IMR-90 (cell line): ENCODE data around the gene BPTF. TPM values are rescaled to one million over a fixed set of nuclear protein-coding genes. Genes with fewer than 3 reads are reported as not detected.

Source experiments
- ATAC-seq: fragments of 200-7000 bp; cut with Tn5 transposase; 2 replicates; pipeline ENCODE4 v1.9.1; 2020; ENCODE audit warnings: low read depth, mild to moderate bottlenecking, moderate library complexity
- BruUV-seq: library from RNA; stranded (reverse); fragments of 400-500 nt; replicated peaks from 2 replicates; lab custom pipeline; 2021; lab: Mats Ljungman, UMichigan
- CTCF ChIA-PET: fragments of 300-600 bp; formaldehyde crosslinking; extraction: SDS; loops from one replicate; lab custom pipeline; 2021; ENCODE audit warnings: antibody characterized with exemption; lab: Yijun Ruan, JAX
- POLR2A ChIA-PET: fragments of 300-600 bp; sonication (Branson Sonifier 250); formaldehyde crosslinking; loops from one replicate; lab custom pipeline; 2022; ENCODE audit warnings: antibody characterized with exemption; ENCODE audit not compliant: unreplicated experiment; lab: Charles Lee
- DNase-seq: peaks from one replicate; pipeline ENCODE4 v3.0.0; 2013
- H2AFZ ChIP-seq: replicated peaks from 2 replicates; pipeline ENCODE3; 2013; ENCODE audit warnings: low read length, mild to moderate bottlenecking; ENCODE audit not compliant: poor library complexity
- H2AK5ac ChIP-seq: 2 replicates; pipeline ENCODE4 v1.6.1; 2013; ENCODE audit warnings: low read depth, low read length, inconsistent platforms
- H2AK9ac ChIP-seq: replicated peaks from 2 replicates; pipeline ENCODE3; 2013; ENCODE audit warnings: mild to moderate bottlenecking, low read depth, low read length, moderate library complexity; ENCODE audit not compliant: poor library complexity
- H2BK120ac ChIP-seq: 2 replicates; pipeline ENCODE4 v1.6.1; 2013; ENCODE audit warnings: low read depth, low read length, inconsistent platforms
- H2BK15ac ChIP-seq: 3 replicates; pipeline ENCODE4 v1.6.1; 2013; ENCODE audit warnings: low read depth, low read length, inconsistent platforms
- H2BK20ac ChIP-seq: 2 replicates; pipeline ENCODE4 v1.6.1; 2013; ENCODE audit warnings: low read depth, mild to moderate bottlenecking, inconsistent platforms, low read length, moderate library complexity
- H2BK5ac ChIP-seq: 2 replicates; pipeline ENCODE4 v1.6.1; 2013; ENCODE audit warnings: mild to moderate bottlenecking, low read depth, low read length, inconsistent platforms; ENCODE audit not compliant: poor library complexity, severe bottlenecking
- H3K14ac ChIP-seq: replicated peaks from 2 replicates; pipeline ENCODE4 v1.6.1; 2013; ENCODE audit warnings: low read depth, low read length, inconsistent platforms
- H3K18ac ChIP-seq: 2 replicates; pipeline ENCODE4 v1.6.1; 2013; ENCODE audit warnings: low read depth, low read length, control low read depth
- H3K23ac ChIP-seq: 2 replicates; pipeline ENCODE4 v1.6.1; 2013; ENCODE audit warnings: low read depth, low read length, inconsistent platforms
- H3K27ac ChIP-seq: 2 replicates; pipeline ENCODE4 v1.5.1; 2013; ENCODE audit warnings: mild to moderate bottlenecking, control low read depth, low read length; ENCODE audit not compliant: insufficient read depth
- H3K27me3 ChIP-seq: 2 replicates; pipeline ENCODE4 v1.6.1; 2013; ENCODE audit warnings: low read length; ENCODE audit not compliant: control insufficient read depth, insufficient read depth
- H3K36me3 ChIP-seq: 2 replicates; pipeline ENCODE4 v1.6.1; 2013; ENCODE audit warnings: low read length, mixed read lengths; ENCODE audit not compliant: control insufficient read depth, insufficient read depth
- H3K4ac ChIP-seq: 2 replicates; pipeline ENCODE4 v1.6.1; 2013; ENCODE audit warnings: low read depth, low read length, inconsistent platforms
- H3K4me1 ChIP-seq: 2 replicates; pipeline ENCODE4 v1.6.1; 2013; ENCODE audit warnings: low read length, mixed read lengths; ENCODE audit not compliant: control insufficient read depth, insufficient read depth
- H3K4me2 ChIP-seq: 2 replicates; pipeline ENCODE4 v1.6.1; 2013; ENCODE audit warnings: low read depth, mild to moderate bottlenecking, control low read depth, low read length, moderate library complexity
- H3K4me3 ChIP-seq: 2 replicates; pipeline ENCODE4 v1.5.1; 2013; ENCODE audit warnings: low read depth, mild to moderate bottlenecking, control low read depth, low read length, moderate library complexity; ENCODE audit not compliant: insufficient read depth
- H3K56ac ChIP-seq: 2 replicates; pipeline ENCODE4 v1.6.1; 2013; ENCODE audit warnings: low read length, inconsistent platforms; ENCODE audit not compliant: insufficient read depth; ENCODE audit errors: extremely low read depth
- H3K79me1 ChIP-seq, 2 experiments: 2 replicates each; pipeline ENCODE4 v1.6.1; 2013; ENCODE audit warnings: low read length in 2 of 2, inconsistent platforms in 1 of 2, low read depth in 1 of 2
- H3K9ac ChIP-seq: 2 replicates; pipeline ENCODE4 v1.6.1; 2013; ENCODE audit warnings: low read depth, low read length, control low read depth
- H3K9me1 ChIP-seq: 2 replicates; pipeline ENCODE4 v1.6.1; 2013; ENCODE audit warnings: low read length, inconsistent platforms; ENCODE audit not compliant: insufficient read depth
- H3K9me3 ChIP-seq: 2 replicates; pipeline ENCODE4 v1.6.1; 2013; ENCODE audit warnings: low read length; ENCODE audit not compliant: control insufficient read depth, insufficient read depth
- H4K20me1 ChIP-seq: 2 replicates; pipeline ENCODE4 v1.6.1; 2013; ENCODE audit warnings: low read length, inconsistent platforms; ENCODE audit not compliant: insufficient read depth
- H4K5ac ChIP-seq: 2 replicates; pipeline ENCODE4 v1.6.1; 2013; ENCODE audit warnings: mild to moderate bottlenecking, low read depth, low read length, control low read depth
- H4K8ac ChIP-seq, 2 experiments: 2 replicates each; pipeline ENCODE4 v1.6.1; 2013; ENCODE audit warnings: low read depth in 2 of 2, low read length in 2 of 2, control low read depth in 1 of 2, inconsistent platforms in 1 of 2
- H4K91ac ChIP-seq: 2 replicates; pipeline ENCODE4 v1.6.1; 2013; ENCODE audit warnings: low read depth, low read length, inconsistent platforms; ENCODE audit not compliant: insufficient read depth
- WGBS, 2 experiments: methylation state at CpG; one replicate each; pipeline versions ENCODE4 v1.1.5 to v1.1.7; 2013; ENCODE audit warnings: missing lambda C conversion rate in 2 of 2; ENCODE audit not compliant: insufficient read length in 1 of 2; ENCODE audit errors: extremely low coverage in 2 of 2; 5-methylcytosine and 5-hydroxymethylcytosine counted together
- dilution Hi-C: fragments of 300-500 bp; cut with HindIII; formaldehyde crosslinking; loops from one replicate; pipeline ENCODE4 v1.14.3; 2018; ENCODE audit warnings: low sequenced_read_pairs; ENCODE audit not compliant: unreplicated experiment
- in situ Hi-C: fragments of 300-500 bp; cut with MboI; formaldehyde crosslinking; loops from 3 replicates; pipeline ENCODE4 v1.14.3; 2019; ENCODE audit warnings: low sequenced_read_pairs, inconsistent platforms, mixed read lengths
- intact Hi-C: fragments of 100-400 bp; cut with micrococcal nuclease; formaldehyde crosslinking; loops from 2 replicates; pipeline ENCODE4 v1.10.0; 2022
- polyA plus RNA-seq, 3 experiments: library from polyadenylated mRNA; depleted of rRNA; stranded (reverse); fragments of >200 nt; gene quantifications; 2 replicates each; pipeline ENCODE4 v1.2.3, GENCODE V29; 2012; ENCODE audit warnings: low replicate concordance in 1 of 3
- total RNA-seq: library from RNA; depleted of rRNA; stranded (reverse); fragments of >200 nt; gene quantifications from 2 replicates; pipeline ENCODE4 v1.2.3, GENCODE V29; 2012
- TF ChIP-seq, protein P1 (sequence below): fragments of 150-350 bp; IDR thresholded peaks from 2 replicates; pipeline ENCODE4 v1.6.1; 2017; ENCODE audit warnings: mild to moderate bottlenecking, antibody characterized with exemption, low read length, low read depth

The BPTF gene
- total and polyA plus RNA-seq, 2 of the 4 experiments (the other 2 are of a cell fraction): 32.3 to 35.7 TPM

DNA sequence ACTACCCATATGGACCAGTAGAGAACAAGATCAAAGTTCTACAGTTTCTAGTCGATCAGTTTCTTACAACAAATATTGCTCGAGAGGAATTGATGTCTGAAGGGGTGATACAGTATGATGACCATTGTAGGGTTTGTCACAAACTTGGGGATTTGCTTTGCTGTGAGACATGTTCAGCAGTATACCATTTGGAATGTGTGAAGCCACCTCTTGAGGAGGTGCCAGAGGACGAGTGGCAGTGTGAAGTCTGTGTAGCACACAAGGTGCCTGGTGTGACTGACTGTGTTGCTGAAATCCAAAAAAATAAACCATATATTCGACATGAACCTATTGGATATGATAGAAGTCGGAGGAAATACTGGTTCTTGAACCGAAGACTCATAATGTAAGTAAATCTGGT is 29.1 kb downstream of the BPTF start:
- Histone ChIP-seq H3K9me3 (no peaks in the 10 kb centered on the region), H3K56ac (no peak overlapping the region), H3K4me2 (no peak overlapping the region), H3K18ac (no peak overlapping the region), H4K5ac (no peak overlapping the region), H3K4me3 (no peak overlapping the region), H2AK9ac (no peak overlapping the region), H2BK20ac (no peak overlapping the region), H4K8ac (no peak overlapping the region), H3K9ac (no peak overlapping the region), H3K23ac (no peak overlapping the region), H4K91ac (no peak overlapping the region), H3K9me1 (peaks cover 7% of the 10 kb centered on the region; the same call in 1 of the 2 replicates), H3K27me3 (no peaks in the 10 kb centered on the region), H3K36me3 (peaks cover 12% of the 10 kb centered on the region), H3K14ac (no peak overlapping the region), H3K4ac (no peak overlapping the region), H2BK5ac (no peak overlapping the region), H2BK120ac (no peak overlapping the region), H2AK5ac (no peak overlapping the region), H3K27ac (no peak overlapping the region), H3K4me1 (peaks cover 2% of the 10 kb centered on the region), H3K79me1 (peaks cover 14 to 54% of the 10 kb centered on the region in 2 experiments), H2AFZ (no peak overlapping the region), H2BK15ac (no peak overlapping the region), H4K20me1 (peaks cover 60% of the 10 kb centered on the region)
- ATAC-seq: no peak
- TF ChIP-seq, protein P1, sequence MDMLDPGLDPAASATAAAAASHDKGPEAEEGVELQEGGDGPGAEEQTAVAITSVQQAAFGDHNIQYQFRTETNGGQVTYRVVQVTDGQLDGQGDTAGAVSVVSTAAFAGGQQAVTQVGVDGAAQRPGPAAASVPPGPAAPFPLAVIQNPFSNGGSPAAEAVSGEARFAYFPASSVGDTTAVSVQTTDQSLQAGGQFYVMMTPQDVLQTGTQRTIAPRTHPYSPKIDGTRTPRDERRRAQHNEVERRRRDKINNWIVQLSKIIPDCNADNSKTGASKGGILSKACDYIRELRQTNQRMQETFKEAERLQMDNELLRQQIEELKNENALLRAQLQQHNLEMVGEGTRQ: no peak
- DNase-seq: no peak
- dilution Hi-C loops (no loop called here), in situ Hi-C loops (no loop called here), intact Hi-C loops (no loop called here)
- BruUV-seq: TSS peak; percentile 97
- WGBS, 2 experiments: no CpG with 5 or more reads among the region's 6 CpGs
- ChIA-PET CTCF (no interaction called here), POLR2A (no interaction called here)
